WERI-Rb-1 (cell line): ENCODE data around the gene ZNF525.
"Not testable (repeated sequence)": the region's sequence is repeated elsewhere in the genome, so short reads cannot be mapped to it uniquely, and the experiment has no call there.

Experiments used
- DNase-seq: peaks from one replicate; pipeline ENCODE4 v3.0.0-alpha.2; 2020
- H3K27ac ChIP-seq: fragments of 250-450 bp; sonication (Bioruptor Pico); 2 replicates; pipeline ENCODE4 v1.5.1; 2020; ENCODE audit warnings: mild to moderate bottlenecking, moderate library complexity
- H3K27me3 ChIP-seq: fragments of 250-450 bp; sonication (Bioruptor Pico); 2 replicates; pipeline ENCODE4 v1.5.1; 2021; ENCODE audit warnings: mild to moderate bottlenecking, low read depth, moderate library complexity; ENCODE audit not compliant: insufficient read depth, severe bottlenecking
- H3K36me3 ChIP-seq: fragments of 250-450 bp; sonication (Bioruptor Pico); 2 replicates; pipeline ENCODE4 v1.5.1; 2020; ENCODE audit warnings: mild to moderate bottlenecking, moderate library complexity
- H3K4me3 ChIP-seq: 2 replicates; pipeline ENCODE4 v1.5.1; 2011; ENCODE audit warnings: low read depth, mild to moderate bottlenecking, control low read depth, low read length
- H3K9me3 ChIP-seq: fragments of 250-450 bp; sonication (Bioruptor Pico); 2 replicates; pipeline ENCODE4 v1.5.1; 2021; ENCODE audit warnings: mild to moderate bottlenecking, moderate library complexity; ENCODE audit not compliant: severe bottlenecking
- TF ChIP-seq, protein P1 (sequence below): IDR thresholded peaks from 2 replicates; pipeline ENCODE4 v1.5.1; 2011; ENCODE audit warnings: low read depth, mild to moderate bottlenecking, control low read depth, inconsistent platforms, low read length

ZNF525 gene

DNA sequence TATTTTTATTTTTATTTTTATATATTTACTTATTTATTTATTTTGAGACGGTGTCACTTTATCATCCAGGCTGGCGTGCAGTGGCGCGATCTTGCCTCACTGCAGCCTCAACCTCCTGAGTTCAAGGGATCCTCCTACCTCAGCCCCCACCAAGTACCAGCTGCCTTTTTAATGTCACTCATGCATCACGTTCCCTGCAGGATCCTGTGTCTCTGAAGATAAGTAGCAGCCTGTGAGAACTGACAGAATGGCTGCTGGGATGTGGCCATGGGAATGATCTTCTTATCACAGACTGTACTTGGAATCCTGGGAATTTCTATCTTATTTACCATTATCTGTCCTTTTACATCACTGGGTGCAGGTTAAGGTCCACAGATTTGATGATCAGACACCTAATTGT, 57.0 kb downstream of the ZNF525 start:
- Histone ChIP-seq H3K27ac (no peak overlapping the region), H3K4me3 (no peak overlapping the region), H3K36me3 (no peaks in the 10 kb centered on the region), H3K9me3 (no peaks in the 10 kb centered on the region), H3K27me3 (no peaks in the 10 kb centered on the region)
- TF ChIP-seq, protein P1, sequence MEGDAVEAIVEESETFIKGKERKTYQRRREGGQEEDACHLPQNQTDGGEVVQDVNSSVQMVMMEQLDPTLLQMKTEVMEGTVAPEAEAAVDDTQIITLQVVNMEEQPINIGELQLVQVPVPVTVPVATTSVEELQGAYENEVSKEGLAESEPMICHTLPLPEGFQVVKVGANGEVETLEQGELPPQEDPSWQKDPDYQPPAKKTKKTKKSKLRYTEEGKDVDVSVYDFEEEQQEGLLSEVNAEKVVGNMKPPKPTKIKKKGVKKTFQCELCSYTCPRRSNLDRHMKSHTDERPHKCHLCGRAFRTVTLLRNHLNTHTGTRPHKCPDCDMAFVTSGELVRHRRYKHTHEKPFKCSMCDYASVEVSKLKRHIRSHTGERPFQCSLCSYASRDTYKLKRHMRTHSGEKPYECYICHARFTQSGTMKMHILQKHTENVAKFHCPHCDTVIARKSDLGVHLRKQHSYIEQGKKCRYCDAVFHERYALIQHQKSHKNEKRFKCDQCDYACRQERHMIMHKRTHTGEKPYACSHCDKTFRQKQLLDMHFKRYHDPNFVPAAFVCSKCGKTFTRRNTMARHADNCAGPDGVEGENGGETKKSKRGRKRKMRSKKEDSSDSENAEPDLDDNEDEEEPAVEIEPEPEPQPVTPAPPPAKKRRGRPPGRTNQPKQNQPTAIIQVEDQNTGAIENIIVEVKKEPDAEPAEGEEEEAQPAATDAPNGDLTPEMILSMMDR: no peak
- no peak for DNase-seq

DNA sequence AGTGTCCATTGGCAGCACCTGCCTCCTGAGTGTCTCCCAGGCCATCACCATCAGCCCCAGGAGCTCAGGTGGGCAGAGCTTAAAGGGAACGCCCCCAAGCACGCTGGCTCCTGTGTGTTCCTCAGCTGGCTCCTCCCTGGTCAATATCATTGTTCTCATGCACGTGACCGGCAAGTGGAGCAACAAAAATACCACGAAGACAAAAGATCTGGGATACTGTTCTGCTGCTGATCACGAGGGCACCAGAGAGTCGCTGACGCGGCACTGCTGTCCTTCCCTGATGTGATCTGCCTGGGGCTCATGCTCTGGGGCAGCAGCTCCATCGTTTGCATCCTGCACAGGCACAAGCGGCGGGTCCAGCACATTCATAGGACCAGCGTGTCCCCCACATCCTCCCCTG, 57.6 kb downstream of the ZNF525 start:
- not testable (repeated sequence) for H3K27me3 ChIP-seq, H3K4me3 ChIP-seq, H3K27ac ChIP-seq, H3K9me3 ChIP-seq, DNase-seq, H3K36me3 ChIP-seq

- H3K9me3 ChIP-seq, H3K36me3 ChIP-seq, H3K4me3 ChIP-seq, H3K27ac ChIP-seq, H3K27me3 ChIP-seq: not testable (repeated sequence)
- peak; percentile 67 for DNase-seq
Observed at GRCh38 chr19:53423680-53424079, 58.2 kb downstream of the ZNF525 start.

- H3K4me3 ChIP-seq: no peak overlapping the region
Observed at GRCh38 chr19:53424968-53425597, 59.6 kb downstream of the ZNF525 start.

DNA sequence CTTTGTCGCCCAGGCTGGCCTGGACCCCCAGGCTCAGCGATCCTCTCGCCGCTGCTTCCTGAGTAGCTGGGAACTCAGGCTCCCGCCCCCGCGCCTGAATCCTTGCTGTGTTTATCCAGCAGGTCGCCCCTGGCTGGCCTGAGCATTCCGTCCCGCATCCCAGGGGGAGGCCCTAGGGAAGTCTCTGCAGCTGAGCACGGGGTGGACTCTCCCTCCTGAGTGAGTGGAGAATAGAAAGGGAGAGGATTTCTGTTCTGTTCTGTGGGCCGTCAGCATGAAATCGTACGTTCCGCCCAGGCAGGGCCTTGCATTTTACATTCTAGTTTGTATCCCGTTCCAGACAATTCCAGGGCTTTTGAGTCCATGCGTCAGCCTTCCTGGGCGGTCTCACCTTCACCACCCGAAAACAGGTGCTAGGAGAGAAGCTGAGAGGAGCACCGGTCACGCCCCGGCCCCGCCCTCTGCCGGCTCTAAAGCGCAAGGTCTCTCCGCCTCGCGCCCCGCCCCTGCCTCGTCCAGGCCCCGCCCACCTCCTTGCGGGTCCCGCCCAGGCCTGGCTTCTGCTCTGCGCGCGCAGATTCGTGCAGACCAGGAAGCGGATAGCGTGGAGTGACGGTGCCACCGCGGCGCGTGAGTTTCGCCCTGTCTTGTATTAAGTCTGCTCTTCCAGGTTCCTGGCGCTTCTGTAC, 66.0 kb downstream of the ZNF525 start, which contains the start of gene ZNF761:
ZNF761 (plus strand) TSS at position 586 of the 689 bp plus-strand sequence. CDS start 15,285 bp downstream, outside the sequence.
- DNase-seq: peak; percentile 94
- H3K36me3 ChIP-seq: no peaks in the 10 kb centered on the region
- H3K4me3 ChIP-seq: peak within 1 kb of the TSS; percentile 86
- no peaks in the 10 kb centered on the region for H3K9me3 ChIP-seq
- TF ChIP-seq, protein P1: no peak
- peak within 1 kb of the TSS; percentile 22; the same call in 1 of the 2 replicates for H3K27ac ChIP-seq
- H3K27me3 ChIP-seq: no peaks in the 10 kb centered on the region

More at GRCh38 chr19:53424968-53425597, 59.6 kb downstream of the ZNF525 start:
- Histone ChIP-seq H3K27me3 (no peaks in the 10 kb centered on the region), H3K27ac (no peak overlapping the region), H3K36me3 (no peaks in the 10 kb centered on the region), H3K9me3 (no peaks in the 10 kb centered on the region)
- DNase-seq: peak; percentile 73
- TF ChIP-seq, protein P1: peak; percentile 87

GRCh38 chr19:53432088-53432661, 66.7 kb downstream of the ZNF525 start:
- Histone ChIP-seq H3K4me3 (peak overlapping the region; percentile 86), H3K36me3 (no peaks in the 10 kb centered on the region), H3K27ac (peak overlapping the region; percentile 22; the same call in 1 of the 2 replicates), H3K9me3 (no peaks in the 10 kb centered on the region), H3K27me3 (no peaks in the 10 kb centered on the region)
- TF ChIP-seq, protein P1: no peak
- DNase-seq: no peak
